PFSK-1 (cell line): ENCODE measurements around the gene TUBA4B.

Experiments
- POLR2AphosphoS5 ChIP-seq: IDR thresholded peaks from 2 replicates; pipeline ENCODE4 v1.6.1; 2012; ENCODE audit warnings: low read depth, mild to moderate bottlenecking, control low read depth, low read length, moderate library complexity
- SIN3A ChIP-seq: IDR thresholded peaks from 2 replicates; pipeline ENCODE4 v1.6.1; 2012; ENCODE audit warnings: mild to moderate bottlenecking, low read length, moderate library complexity, borderline replicate concordance; ENCODE audit not compliant: insufficient read depth
- TAF1 ChIP-seq: IDR thresholded peaks from 2 replicates; pipeline ENCODE4 v1.6.1; 2012; ENCODE audit warnings: low read length, control low read depth, borderline replicate concordance; ENCODE audit not compliant: insufficient read depth

DNA sequence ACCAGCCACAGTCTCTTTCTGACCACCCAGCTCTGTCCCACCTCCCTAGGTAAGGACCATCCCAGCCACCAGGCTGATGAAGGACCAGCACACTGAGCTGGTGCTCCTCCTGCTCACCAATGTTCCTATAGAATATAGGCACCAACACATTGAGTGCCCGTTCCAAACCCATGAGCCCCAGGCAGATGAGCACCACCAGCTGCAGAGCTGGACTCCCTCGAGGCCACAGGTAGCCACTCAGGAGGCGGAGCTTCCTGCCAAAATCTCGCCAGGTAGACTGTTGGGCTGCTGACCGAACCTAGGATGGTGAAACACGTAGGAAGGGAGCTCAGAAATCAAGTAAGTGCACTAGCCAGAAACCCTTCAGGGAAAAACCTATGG is 36.5 kb upstream of the TUBA4B start:
- no peak for TF ChIP-seq TAF1
- TF ChIP-seq POLR2AphosphoS5 = no peak
- TF ChIP-seq SIN3A = no peak
